Stimulated activated CD4-positive, alpha-beta T cell treated with anti-CD3 and anti-CD28 coated beads, TNF-alpha, amount 100 ng/mL, for 4 hours (primary cell): ENCODE measurements around the gene CHID1.

Experiments
- DNase-seq, 3 experiments: peaks; one replicate each; pipeline ENCODE4 v3.0.0-alpha.2; 2020; ENCODE audit warnings: low read depth in 3 of 3

Gene CHID1

DNA sequence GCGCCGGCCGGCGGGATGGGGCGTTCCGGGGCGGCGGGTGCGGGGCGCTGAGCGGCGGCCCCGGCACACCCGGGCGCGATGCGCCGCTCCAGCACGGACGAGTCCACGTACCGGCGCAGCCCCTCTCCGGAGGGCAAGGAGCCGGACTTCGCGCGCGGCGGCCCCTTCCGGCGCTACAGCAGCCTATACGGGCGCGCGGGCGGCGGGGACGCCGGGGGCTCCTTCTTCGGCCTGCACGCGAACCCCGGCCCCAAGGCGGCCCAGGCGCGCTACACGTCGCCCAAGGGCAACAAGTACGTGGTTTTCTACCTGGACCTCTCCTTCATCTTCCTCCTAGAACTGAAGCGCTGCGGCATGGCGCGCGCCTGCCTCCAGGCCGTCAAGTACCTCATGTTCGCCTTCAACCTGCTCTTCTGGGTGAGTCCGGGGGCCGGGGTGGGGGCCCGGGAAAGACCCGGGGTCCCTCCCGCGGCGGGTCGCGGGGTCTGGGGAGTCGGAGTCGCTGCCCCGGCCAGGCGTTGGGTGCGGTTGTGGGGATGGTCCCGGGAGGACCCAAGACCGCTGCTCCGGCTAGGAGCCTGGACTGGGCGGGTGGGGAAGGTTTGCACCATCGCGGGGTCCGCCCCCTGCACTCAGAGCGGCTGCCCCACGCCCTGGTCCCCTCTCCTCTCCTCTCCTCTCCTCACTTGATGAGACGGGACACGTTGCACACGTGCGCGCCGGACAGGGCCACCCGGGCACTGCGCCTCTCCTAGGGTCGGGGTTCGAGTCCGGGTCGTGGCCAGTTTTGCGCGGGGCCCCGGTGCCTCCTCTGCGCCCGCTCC, 60.4 kb downstream of the CHID1 start:
- DNase-seq, result no peak

- no peak for DNase-seq
Measured at GRCh38 chr11:849104-849824, 61.3 kb downstream of the CHID1 start.

GRCh38 chr11:848380-848931, 62.2 kb downstream of the CHID1 start:
- DNase-seq, result peak; percentile 39 to 50 (median 40)

- no peak for DNase-seq
Measured at GRCh38 chr11:847876-848275, 62.7 kb downstream of the CHID1 start.

DNA sequence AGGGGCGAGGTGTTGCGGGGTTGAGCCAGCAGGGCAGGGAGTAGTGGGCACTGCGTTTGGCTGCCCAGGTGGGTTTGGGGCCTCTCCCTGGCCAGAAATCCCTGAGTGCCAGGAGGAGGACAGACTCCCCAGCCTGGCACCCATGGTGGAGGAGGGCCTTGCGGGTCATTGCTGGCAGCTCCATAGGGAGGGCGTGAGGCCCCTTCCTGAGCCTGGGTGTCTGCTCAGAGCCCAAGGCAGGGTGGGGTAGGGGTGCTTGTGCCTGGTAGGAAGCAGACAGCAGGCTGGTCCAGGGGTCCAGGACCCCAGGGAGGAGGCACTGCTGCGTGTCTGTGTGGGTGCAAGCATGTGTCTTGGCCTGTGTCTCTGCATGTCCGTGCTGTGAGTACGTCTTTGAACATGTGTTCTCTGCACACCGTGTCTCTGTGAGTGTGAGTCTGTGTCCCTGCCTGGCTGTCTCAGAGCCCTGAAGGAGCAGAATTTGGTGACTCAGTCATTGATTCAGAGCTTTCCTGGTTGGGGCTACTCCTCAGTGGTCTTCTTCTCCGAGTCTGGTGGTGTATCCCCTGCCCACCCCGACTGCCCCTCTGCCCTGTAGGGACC, 64.0 kb downstream of the CHID1 start:
- no peak for DNase-seq

DNA sequence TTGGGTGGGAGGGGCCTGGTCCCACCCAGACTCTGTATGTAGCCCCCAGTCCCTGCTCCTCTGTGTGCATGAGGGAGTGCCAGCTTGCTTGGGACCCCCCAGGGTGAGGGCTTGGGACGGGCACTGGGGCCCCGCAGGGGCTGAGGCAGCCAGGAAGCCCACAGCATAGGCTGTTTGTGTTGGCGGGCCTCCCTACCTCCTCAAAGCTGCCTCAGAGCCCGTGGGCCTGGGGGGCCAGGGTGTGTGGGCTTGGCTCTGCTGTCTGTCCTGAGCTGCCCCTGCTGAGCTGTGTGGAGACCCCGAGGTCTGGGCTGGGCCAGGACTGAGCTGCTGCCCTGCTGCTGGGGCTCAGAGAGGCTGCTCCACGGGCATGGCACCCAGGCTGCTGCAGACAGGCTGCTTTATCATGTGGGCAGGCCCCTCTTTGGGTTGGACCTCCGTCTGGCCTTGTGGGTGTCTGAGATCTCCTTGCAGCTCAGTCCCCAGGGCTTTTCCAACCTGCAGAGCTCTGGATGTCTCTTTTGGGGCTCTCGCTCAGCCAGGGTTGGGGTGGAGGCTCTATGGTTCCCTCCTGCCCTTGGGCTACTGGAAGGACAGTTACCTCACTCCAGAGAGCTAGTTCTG, 64.6 kb downstream of the CHID1 start:
- DNase-seq, result no peak

- DNase-seq, result no peak
Measured at GRCh38 chr11:844693-845644, 65.6 kb downstream of the CHID1 start.

- no peak for DNase-seq
Measured at GRCh38 chr11:843818-844692, 66.6 kb downstream of the CHID1 start.

DNA sequence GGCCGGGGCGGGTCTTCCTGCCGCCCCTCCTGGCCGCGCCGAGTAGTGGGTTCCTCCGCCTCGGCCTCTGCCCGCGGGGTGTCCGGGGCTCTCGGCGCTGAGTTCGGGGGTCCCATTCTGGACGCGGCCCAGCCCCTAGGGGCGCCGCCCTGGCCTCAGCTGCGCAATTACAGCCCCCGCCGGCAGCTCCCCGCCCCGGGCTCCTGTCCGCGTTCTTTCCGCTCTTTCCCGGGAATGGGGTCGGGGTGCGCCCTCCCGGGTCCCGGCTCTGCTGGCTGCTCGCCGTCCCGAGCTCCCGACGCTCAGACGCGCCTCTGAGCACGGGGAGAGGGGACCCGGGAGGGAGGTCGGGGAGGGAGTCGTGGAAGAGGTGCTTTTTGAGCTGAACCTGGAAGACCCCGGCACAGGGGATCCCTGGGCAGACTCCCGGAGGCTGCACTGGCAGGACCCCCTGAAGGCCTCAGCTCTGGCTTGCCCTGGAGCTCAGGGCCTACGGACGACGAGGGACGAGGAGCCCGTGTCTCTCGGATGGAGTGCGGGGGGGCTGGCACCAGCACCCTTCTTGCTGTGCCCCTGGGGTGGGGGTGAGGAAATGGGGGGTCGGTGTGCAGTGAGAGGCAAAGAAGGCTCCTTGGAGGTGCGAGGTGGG, 67.4 kb downstream of the CHID1 start:
- no peak for DNase-seq

GRCh38 chr11:842370-843002, 68.1 kb downstream of the CHID1 start, which contains the start of the genes POLR2L and TSPAN4:
Gene POLR2L, minus strand, starts transcription at chr11:842529. Its CDS starts 21 bp downstream, at chr11:842508.
Gene TSPAN4, plus strand, starts transcription at chr11:842852. Its CDS starts 7,453 bp downstream, at chr11:850305.
- DNase-seq, result peak; percentile 72 to 85 (median 77)

GRCh38 chr11:841981-842369, 68.6 kb downstream of the CHID1 start:
- DNase-seq, result no peak

DNA sequence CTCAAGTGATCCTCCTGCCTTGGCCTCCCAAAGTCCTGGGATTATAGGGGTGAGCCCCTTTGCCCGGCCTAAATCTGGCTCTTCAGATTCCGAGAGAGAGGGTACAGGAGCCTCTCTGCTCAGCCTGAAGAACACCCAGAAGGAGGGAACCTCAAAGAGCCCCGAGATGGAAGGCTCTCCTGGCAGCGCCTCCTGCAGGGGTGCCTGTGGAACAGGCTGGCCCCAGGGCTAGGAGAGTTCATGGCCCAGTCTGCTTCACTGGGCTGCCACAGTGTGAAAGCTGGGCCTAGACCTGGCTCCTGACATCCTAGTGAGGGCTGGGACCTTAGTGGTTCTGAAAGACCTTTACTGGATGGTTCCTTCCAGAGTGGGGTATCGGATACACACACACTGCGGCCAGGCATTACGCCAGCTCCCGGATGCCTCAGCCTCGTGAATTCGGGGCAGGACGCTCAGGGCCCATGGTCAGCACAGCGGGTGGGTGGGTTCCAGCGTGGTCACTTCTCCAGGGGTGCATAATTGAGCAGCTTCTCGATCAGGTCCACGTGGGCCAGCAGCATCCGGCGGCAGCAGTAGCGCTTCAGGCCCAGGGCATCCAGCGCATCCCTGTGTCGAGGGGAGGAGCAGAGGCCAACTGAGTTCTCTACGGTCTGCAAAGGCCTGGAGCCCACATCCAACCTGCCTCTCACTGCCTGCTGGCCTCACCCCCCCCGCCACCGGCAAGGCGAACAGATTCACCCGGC, 70.6 kb downstream of the CHID1 start:
- DNase-seq, result no peak

- no peak for DNase-seq
Measured at GRCh38 chr11:839280-839623, 71.4 kb downstream of the CHID1 start.

DNA sequence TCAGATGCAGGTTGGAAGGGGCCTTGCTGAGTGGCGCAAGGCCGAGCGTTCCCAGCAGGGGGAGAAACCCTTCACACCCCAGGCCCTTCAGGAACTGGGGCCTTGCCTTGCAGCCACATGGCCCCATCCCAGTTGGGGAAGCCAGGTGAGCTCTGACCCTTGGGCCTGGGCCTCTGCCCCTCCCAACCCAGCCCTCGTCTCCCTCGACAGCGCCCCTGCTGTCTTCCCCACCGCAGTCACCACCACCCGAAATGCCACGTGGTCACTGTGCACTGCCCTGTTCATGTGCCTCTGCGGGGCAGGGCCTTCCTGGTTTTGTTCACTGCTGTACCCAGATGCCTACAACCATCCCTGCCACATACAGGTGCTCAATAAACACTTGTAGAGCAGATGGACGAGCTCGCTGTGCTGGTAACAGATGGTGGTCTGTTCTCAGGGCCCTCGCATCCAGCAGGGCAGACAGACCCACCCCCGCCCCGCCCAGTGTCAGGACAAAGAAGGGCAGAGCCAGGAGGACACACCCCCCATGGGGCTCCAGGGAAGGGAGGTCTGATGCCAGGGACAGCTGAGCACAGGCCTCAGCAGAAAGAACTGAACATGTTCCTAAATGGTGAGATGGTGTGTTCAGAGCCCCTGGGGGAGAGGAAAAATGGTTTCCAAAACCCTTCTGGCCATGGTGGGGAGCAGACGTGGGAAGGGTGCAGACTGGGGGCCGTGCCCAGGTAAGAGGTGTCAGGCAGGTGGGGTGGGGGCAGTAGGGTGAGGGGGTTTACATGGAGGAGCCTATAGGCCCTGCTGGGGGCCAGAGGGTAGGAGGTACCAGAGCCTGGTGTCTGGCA, 72.0 kb downstream of the CHID1 start:
- no peak for DNase-seq

- DNase-seq, result no peak
Measured at GRCh38 chr11:837990-838307, 72.7 kb downstream of the CHID1 start.

DNA sequence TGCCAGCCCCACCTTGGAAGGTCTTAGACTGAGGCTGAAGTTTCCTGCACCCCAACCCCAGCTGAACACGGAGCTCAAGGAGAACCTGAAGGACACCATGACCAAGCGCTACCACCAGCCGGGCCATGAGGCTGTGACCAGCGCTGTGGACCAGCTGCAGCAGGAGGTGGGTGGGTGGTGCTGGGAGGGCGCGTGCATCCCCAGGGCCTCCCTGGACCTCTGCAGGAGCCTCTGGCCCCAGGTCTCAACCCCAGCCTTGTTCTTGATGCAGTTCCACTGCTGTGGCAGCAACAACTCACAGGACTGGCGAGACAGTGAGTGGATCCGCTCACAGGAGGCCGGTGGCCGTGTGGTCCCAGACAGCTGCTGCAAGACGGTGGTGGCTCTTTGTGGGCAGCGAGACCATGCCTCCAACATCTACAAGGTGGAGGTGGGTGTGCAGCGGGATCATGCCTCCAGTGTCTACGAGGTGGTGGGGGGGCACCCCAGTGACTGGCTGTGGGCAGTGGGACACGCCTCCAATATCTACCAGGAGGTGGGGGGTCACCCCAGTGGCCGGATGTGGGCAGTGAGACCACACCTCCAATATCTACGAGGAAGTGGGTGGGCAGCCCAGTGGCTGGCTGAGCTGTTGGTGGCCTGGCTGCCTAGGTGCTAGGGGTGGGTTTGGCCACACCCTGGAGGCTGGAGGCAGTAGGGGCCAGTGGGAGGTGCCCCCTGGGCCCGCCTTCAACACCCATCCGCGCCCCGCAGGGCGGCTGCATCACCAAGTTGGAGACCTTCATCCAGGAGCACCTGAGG, 73.2 kb downstream of the CHID1 start:
- no peak for DNase-seq
